ENCODE results near the gene SMIM20. TPM values are rescaled to one million over a fixed set of nuclear protein-coding genes. Genes with fewer than 3 reads are reported as not detected.

SMIM20 gene
- total RNA-seq, 2 experiments from 2014 or later: 21.3 to 26.9 TPM

GRCh38 chr4:25929298-25929686 is 15.3 kb downstream of the SMIM20 start:
- no peak overlapping the region for H3K4me3 Mint-ChIP-seq
- DNase-seq (no peak), ATAC-seq (no peak)
- no peak overlapping the region for H3K27ac Mint-ChIP-seq
- POLR2A ChIA-PET: no interaction called here
- H3K9me3 Mint-ChIP-seq: no peaks in the 10 kb centered on the region
- H3K36me3 Mint-ChIP-seq (ENCODE audit: low read depth): peaks cover 11% of the 10 kb centered on the region
- CTCF ChIA-PET: interaction anchor here (0.8 to 3.3 kb wide), 3 partner anchors 8 to 401 kb away, joined by 3 to 16 read pairs (median 5); no protein-coding TSS in a partner anchor
- peaks cover 4% of the 10 kb centered on the region for H3K4me1 Mint-ChIP-seq (ENCODE audit: low read depth)
- no peaks in the 10 kb centered on the region for H3K27me3 Mint-ChIP-seq
- intact Hi-C loops (cut with micrococcal nuclease): no loop called here
- no peak for TF ChIP-seq CTCF (IDR thresholded peaks at IDR 0.05)

GRCh38 chr4:25930731-25931354 is 16.8 kb downstream of the SMIM20 start:
- no peak for ATAC-seq
- CTCF ChIA-PET: no interaction called here
- intact Hi-C loops (cut with micrococcal nuclease): no loop called here
- Mint-ChIP-seq H3K4me1 (ENCODE audit: low read depth) (peaks cover 4% of the 10 kb centered on the region), H3K27me3 (no peaks in the 10 kb centered on the region), H3K27ac (no peak overlapping the region), H3K4me3 (no peak overlapping the region), H3K36me3 (ENCODE audit: low read depth) (peaks cover 11% of the 10 kb centered on the region), H3K9me3 (no peaks in the 10 kb centered on the region)
- TF ChIP-seq CTCF (IDR thresholded peaks at IDR 0.05): no peak
- DNase-seq: no peak
- POLR2A ChIA-PET: no interaction called here

- Mint-ChIP-seq H3K4me3 (no peak overlapping the region), H3K36me3 (ENCODE audit: low read depth) (peaks cover 1% of the 10 kb centered on the region), H3K4me1 (ENCODE audit: low read depth) (peaks cover 19% of the 10 kb centered on the region), H3K9me3 (peaks cover 1% of the 10 kb centered on the region), H3K27ac (no peak overlapping the region), H3K27me3 (peaks cover 13% of the 10 kb centered on the region)
- ChIA-PET CTCF (interaction anchor here (0.6 to 1.3 kb wide), 3 partner anchors 10 to 82 kb away, joined by 3 to 4 read pairs (median 3); no protein-coding TSS in a partner anchor), POLR2A (no interaction called here)
- intact Hi-C loops (cut with micrococcal nuclease): no loop called here
- no peak for TF ChIP-seq CTCF (IDR thresholded peaks at IDR 0.05)
- no peak for DNase-seq
- ATAC-seq: no peak
Measured at GRCh38 chr4:25936696-25937095, 22.7 kb downstream of the SMIM20 start.

GRCh38 chr4:25937801-25938200 is 23.8 kb downstream of the SMIM20 start:
- ChIA-PET CTCF (interaction anchor here (0.7 to 3.0 kb wide), 3 partner anchors 9 to 522 kb away, joined by 3 to 16 read pairs (median 3); no protein-coding TSS in a partner anchor), POLR2A (no interaction called here)
- intact Hi-C loops (cut with micrococcal nuclease): loop anchor here (2.0 kb wide), 1 partner anchor 23 kb away; the partner anchor contains the start of gene SMIM20
- Mint-ChIP-seq H3K27me3 (peaks cover 19% of the 10 kb centered on the region), H3K4me1 (ENCODE audit: low read depth) (peaks cover 19% of the 10 kb centered on the region), H3K27ac (peak overlapping the region; percentile 82), H3K9me3 (peaks cover 1% of the 10 kb centered on the region), H3K4me3 (peak overlapping the region; percentile 11), H3K36me3 (ENCODE audit: low read depth) (peaks cover 1% of the 10 kb centered on the region)
- TF ChIP-seq CTCF (IDR thresholded peaks at IDR 0.05): no peak
- ATAC-seq: no peak
- DNase-seq: no peak

GRCh38 chr4:25938366-25938765 is 24.3 kb downstream of the SMIM20 start:
- peak; percentile 67 for ATAC-seq
- H3K4me1 Mint-ChIP-seq (ENCODE audit: low read depth): peaks cover 19% of the 10 kb centered on the region

More at GRCh38 chr4:25938366-25938765, 24.3 kb downstream of the SMIM20 start:
- ChIA-PET POLR2A (no interaction called here), CTCF (interaction anchor here (0.7 to 3.0 kb wide), 5 partner anchors 10 to 521 kb away, joined by 3 to 16 read pairs (median 3); no protein-coding TSS in a partner anchor)
- peak; percentile 9 for DNase-seq
- TF ChIP-seq CTCF (IDR thresholded peaks at IDR 0.05): no peak
- peaks cover 1% of the 10 kb centered on the region for H3K9me3 Mint-ChIP-seq
- peak overlapping the region; percentile 11 for H3K4me3 Mint-ChIP-seq
- H3K27me3 Mint-ChIP-seq: peaks cover 19% of the 10 kb centered on the region
- peak overlapping the region; percentile 82 for H3K27ac Mint-ChIP-seq
- peaks cover 1% of the 10 kb centered on the region for H3K36me3 Mint-ChIP-seq (ENCODE audit: low read depth)
- intact Hi-C loops (cut with micrococcal nuclease): loop anchor here (2.0 kb wide), 1 partner anchor 24 kb away; the partner anchor contains the start of gene SMIM20

Data from activated CD8-positive, alpha-beta T cell treated with anti-CD3 and anti-CD28 coated beads for 36 hours (primary cell).